Neural progenitor cell (in vitro differentiated cells): Measurements from ENCODE around the gene TEP1.

Source experiments
- EZH2 ChIP-seq: fragments of 200-600 bp; sonication (generic); IDR thresholded peaks from 2 replicates; pipeline ENCODE4 v1.6.1; 2017; ENCODE audit warnings: antibody characterized with exemption, mild to moderate bottlenecking, moderate library complexity
- TF ChIP-seq, protein P1 (sequence below): fragments of 200-600 bp; sonication (generic); IDR thresholded peaks from 2 replicates; pipeline ENCODE4 v1.5.1; 2017; ENCODE audit warnings: antibody characterized with exemption, mild to moderate bottlenecking

DNA sequence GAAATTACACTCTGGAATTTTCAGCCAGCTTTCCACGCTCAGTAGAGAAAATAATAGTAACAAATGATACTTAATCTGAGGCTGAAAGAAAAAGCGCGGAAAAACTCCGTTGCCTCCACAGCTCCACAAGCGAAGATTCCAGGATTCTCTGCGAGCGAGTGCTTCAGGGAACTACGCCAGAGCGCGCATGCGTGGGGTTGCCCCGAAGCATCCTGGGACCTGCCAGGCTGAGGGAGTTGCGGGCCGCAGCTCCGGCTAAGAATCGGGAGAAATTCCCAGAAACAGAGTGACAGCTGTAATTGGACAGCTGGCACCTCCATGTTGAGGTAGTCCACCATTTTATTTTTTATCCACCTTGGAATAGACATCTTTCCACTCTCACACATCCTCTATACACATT lies 95.6 kb downstream of the TEP1 start:
- no peak for TF ChIP-seq EZH2
- TF ChIP-seq, protein P1, sequence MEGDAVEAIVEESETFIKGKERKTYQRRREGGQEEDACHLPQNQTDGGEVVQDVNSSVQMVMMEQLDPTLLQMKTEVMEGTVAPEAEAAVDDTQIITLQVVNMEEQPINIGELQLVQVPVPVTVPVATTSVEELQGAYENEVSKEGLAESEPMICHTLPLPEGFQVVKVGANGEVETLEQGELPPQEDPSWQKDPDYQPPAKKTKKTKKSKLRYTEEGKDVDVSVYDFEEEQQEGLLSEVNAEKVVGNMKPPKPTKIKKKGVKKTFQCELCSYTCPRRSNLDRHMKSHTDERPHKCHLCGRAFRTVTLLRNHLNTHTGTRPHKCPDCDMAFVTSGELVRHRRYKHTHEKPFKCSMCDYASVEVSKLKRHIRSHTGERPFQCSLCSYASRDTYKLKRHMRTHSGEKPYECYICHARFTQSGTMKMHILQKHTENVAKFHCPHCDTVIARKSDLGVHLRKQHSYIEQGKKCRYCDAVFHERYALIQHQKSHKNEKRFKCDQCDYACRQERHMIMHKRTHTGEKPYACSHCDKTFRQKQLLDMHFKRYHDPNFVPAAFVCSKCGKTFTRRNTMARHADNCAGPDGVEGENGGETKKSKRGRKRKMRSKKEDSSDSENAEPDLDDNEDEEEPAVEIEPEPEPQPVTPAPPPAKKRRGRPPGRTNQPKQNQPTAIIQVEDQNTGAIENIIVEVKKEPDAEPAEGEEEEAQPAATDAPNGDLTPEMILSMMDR: no peak
